Measurements from ENCODE around the gene CREBRF. TPM values are rescaled to one million over a fixed set of nuclear protein-coding genes. Genes with fewer than 3 reads are reported as not detected.
"Not testable (repeated sequence)": the region's sequence is repeated elsewhere in the genome, so short reads cannot be mapped to it uniquely, and the experiment has no call there.

CREBRF gene
- total RNA-seq, 2 donors from 2014 or later, result 12.1 to 25.6 TPM

DNA sequence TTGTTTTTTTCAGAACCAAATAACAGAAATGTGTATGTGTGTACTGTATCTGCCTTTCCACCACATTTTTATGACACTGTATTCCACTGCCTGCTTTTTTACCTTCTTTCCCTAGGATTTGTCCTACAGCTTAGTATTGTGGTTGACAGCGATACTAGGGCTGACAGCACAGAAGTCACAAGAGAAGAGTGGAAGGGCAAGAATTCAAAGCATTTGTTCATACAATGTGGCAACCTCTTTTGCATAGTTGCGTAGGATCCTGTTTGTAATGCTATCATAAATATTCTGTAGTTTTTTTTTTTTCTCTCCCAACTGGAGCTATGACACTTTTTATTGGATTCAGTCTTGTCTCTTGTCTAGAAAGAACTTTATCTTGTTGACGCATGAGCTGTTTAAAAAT is 82.6 kb downstream of the CREBRF start:
- no peak for DNase-seq
- intact Hi-C loops (cut with DNase I, micrococcal nuclease), result no loop called here
- ATAC-seq, result no peak

DNA sequence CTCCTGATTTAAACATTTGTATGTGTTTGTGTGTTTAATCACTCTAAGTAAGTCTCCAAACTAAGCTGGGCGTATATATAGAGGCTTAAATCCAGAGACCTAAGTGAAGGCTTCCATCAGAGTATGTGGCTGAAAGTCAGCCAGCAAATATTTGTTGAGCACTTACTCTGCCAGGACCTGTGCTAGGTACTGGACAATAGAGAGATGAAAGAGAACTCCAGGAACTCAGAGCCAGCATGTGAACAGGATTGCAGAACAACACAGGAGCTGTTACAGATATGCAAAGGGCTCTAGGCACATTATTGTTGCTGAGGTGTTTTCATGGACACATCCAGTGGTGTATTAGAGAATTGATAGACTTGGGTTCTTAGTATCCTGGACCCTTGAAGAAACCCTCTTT is 83.5 kb downstream of the CREBRF start:
- intact Hi-C loops (cut with DNase I, micrococcal nuclease), result loop anchor here in 1 of 2 donors (10.0 kb wide), 1 partner anchor 155 kb away; the partner anchor contains the start of gene ATP6V0E1
- ATAC-seq (no peak), DNase-seq (no peak)

GRCh38 chr5:173140769-173141168 is 84.6 kb downstream of the CREBRF start:
- ATAC-seq (no peak), DNase-seq (no peak)
- intact Hi-C loops (cut with DNase I, micrococcal nuclease), result loop anchor here in 1 of 2 donors (10.0 kb wide), 1 partner anchor 156 kb away; the partner anchor contains the start of gene ATP6V0E1

DNA sequence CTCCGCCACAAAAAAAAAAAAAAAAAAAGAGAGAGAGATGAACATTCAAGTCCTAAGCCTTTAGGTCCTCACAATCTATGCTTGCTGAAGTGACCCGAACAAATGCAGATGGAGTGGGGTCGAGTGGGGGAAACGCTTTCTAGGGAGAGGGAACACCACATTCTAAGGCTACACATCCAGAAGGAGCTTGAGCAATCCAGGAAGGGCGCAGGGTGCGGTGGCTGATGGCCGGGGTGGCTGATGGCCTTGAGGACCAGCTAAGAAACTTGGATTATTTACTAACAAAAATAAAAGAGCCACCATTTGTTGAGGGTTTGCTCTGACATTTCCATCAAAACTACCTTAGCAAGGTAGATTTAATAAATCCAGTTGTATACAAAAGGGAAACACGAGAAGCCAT is 87.4 kb downstream of the CREBRF start:
- DNase-seq, result peak in 1 of 2 donors; percentile 14

DNA sequence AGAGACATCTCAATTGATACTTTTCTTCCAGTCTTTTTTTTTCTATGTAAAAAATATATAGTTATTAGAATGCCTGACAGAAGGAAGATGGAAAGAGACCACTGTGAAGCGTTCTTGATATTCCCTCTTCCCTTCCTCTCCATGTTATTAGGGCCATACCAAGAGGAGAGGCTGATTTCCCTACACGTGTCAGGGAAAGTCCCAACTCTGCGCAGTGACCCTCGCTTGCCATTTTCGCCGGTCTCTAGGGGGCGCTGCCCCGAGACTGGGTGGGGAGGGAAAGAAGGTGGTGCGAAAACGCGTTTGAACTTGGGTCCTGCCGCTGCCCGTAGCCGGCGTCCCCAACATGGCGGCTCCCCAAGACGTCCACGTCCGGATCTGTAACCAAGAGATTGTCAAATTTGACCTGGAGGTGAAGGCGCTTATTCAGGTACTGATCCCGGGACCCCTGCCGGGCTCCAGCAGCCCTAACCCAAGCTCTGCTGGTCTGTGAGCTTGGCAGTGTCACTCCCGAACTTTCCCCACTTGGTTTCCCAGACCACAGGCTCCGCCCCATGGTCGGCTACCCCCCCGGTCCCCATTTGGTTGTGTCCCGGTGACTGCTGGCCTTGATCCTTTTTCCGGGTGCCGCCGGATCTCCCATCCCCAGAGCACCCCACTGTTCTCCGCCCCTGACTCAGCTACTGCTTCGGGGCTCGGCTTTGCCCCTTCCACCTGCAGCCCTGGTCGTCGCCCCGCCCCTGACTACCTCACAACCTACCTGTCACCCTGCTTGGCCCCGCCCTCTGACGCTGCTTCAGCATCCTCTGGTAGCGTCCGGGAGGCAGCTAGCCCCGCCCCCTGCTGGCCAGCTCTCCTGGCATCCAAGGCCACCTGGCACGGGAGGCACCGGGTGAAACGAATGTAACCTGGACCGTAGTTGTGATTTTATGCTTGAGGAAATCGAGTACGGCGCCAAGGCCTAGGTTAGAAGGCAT is 88.3 kb downstream of the CREBRF start, which contains the start of gene BNIP1:
Gene BNIP1, plus strand, starts transcription at position 332 of the 977 bp plus-strand sequence. Its CDS starts 15 bp downstream, at position 347.
- intact Hi-C loops (cut with DNase I, micrococcal nuclease), result loop anchor here in 1 of 2 donors (10.0 kb wide), 1 partner anchor 160 kb away; the partner anchor contains the start of gene ATP6V0E1

More for the DNA sequence above, 87.4 kb downstream of the CREBRF start:
- ATAC-seq, result no peak
- intact Hi-C loops (cut with DNase I, micrococcal nuclease), result loop anchor here in 1 of 2 donors (10.0 kb wide), 1 partner anchor 159 kb away; the partner anchor contains the start of gene ATP6V0E1

GRCh38 chr5:173148354-173148753 is 92.2 kb downstream of the CREBRF start:
- intact Hi-C loops (cut with DNase I, micrococcal nuclease), result loop anchor here in 1 of 2 donors (10.0 kb wide), 1 partner anchor 164 kb away; the partner anchor contains the start of gene ATP6V0E1
- no peak for ATAC-seq
- DNase-seq, result no peak

More for the DNA sequence above, 88.3 kb downstream of the CREBRF start, which contains the start of gene BNIP1:
- ATAC-seq, result peak; percentile 98
- peak; percentile 99 to 100 for DNase-seq

GRCh38 chr5:173152547-173152946 is 96.4 kb downstream of the CREBRF start:
- DNase-seq, result no peak
- intact Hi-C loops (cut with DNase I, micrococcal nuclease), result no loop called here
- no peak for ATAC-seq

DNA sequence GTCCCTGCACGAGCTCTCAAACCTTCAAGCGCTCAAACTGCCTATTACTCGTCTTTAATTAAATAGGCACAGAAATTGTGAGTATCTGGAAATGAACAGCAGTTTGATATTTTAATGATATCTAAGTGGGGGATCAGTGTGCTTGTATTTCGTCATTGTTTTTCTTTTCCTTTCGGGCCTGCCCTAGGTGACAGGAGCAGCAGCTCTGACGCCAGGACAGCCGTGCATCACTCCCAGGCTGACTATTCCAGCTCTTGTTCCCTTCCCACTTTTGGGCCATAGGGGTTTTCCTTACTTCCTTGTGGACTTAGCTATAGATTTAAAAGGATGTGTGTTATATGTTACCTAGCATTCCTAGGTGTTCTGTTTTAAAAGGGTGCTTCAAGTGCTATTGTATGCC is 97.7 kb downstream of the CREBRF start:
- DNase-seq (no peak), ATAC-seq (no peak)
- intact Hi-C loops (cut with DNase I, micrococcal nuclease), result no loop called here

- intact Hi-C loops (cut with DNase I, micrococcal nuclease); ATAC-seq: not testable (repeated sequence)
Measured at GRCh38 chr5:173154619-173155018, 98.5 kb downstream of the CREBRF start.

DNA sequence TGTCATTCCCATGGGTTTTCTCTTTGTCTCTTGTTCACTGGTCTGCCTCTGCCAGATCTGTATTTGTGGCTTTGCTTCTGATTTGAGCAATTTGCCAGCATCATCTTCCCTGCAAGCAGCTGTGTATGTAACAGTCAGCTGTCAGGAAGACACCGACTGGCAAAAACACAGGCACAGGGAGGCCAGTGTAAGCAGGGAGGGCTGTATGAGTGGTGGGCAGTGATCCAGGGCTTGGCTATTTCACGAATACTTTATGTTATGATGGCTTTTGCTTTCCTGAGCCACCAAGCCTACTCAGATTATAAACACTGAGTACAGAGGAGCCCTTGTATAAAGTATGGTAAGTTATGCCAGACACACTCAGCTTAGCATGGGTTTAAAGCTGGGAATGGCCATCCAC is 99.8 kb downstream of the CREBRF start:
- no peak for DNase-seq
- intact Hi-C loops (cut with DNase I, micrococcal nuclease), result no loop called here

More at GRCh38 chr5:173154619-173155018, 98.5 kb downstream of the CREBRF start:
- DNase-seq, result not testable (repeated sequence)

GRCh38 chr5:173158366-173158765 is 102.2 kb downstream of the CREBRF start:
- DNase-seq (no peak), ATAC-seq (no peak)
- intact Hi-C loops (cut with DNase I, micrococcal nuclease), result no loop called here

More for the DNA sequence above, 99.8 kb downstream of the CREBRF start:
- no peak for ATAC-seq

GRCh38 chr5:173159256-173159655 is 103.1 kb downstream of the CREBRF start:
- ATAC-seq (no peak), DNase-seq (no peak)
- intact Hi-C loops (cut with DNase I, micrococcal nuclease), result no loop called here

DNA sequence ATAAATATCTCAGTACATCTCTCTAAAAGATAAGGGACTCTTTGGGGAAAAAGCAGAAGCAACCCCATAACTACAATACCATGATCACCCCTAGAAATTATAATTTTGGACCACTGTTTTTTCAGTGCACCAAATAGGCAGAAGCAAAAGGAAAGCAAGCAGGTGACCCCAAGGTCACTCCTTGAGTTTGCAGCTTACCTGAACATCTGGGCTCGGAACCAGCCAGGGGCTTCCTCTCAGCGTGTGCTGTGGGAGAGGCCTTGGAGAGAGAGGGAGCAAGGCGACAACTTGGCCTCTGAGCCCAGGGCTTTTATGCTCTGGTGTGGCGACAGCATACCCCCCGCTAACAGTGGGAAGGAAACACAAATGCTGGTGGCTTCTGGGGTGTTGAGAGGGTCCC is 105.0 kb downstream of the CREBRF start:
- no peak for DNase-seq
- ATAC-seq, result no peak
- intact Hi-C loops (cut with DNase I, micrococcal nuclease), result no loop called here

DNA sequence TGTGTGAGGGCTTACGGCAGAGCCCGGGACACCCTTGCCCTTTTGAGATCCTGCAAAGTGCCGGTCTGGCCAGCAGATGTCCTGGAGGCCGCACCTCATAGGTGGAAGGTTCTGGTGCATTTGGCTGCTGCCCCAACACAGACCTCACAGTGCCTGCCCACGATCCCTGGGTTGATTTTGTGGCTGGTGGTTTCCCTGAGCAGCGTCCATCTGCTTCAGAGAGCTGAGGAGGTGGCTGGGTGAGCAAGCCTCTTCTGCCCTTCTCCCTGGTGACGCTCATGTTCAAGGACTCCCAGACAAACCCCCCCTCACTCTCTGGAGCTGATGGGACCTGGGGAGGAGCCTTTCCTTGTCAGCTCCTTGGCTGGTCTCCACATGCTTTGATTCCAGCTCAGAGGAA is 107.1 kb downstream of the CREBRF start:
- intact Hi-C loops (cut with DNase I, micrococcal nuclease), result no loop called here
- DNase-seq (no peak), ATAC-seq (no peak)

DNA sequence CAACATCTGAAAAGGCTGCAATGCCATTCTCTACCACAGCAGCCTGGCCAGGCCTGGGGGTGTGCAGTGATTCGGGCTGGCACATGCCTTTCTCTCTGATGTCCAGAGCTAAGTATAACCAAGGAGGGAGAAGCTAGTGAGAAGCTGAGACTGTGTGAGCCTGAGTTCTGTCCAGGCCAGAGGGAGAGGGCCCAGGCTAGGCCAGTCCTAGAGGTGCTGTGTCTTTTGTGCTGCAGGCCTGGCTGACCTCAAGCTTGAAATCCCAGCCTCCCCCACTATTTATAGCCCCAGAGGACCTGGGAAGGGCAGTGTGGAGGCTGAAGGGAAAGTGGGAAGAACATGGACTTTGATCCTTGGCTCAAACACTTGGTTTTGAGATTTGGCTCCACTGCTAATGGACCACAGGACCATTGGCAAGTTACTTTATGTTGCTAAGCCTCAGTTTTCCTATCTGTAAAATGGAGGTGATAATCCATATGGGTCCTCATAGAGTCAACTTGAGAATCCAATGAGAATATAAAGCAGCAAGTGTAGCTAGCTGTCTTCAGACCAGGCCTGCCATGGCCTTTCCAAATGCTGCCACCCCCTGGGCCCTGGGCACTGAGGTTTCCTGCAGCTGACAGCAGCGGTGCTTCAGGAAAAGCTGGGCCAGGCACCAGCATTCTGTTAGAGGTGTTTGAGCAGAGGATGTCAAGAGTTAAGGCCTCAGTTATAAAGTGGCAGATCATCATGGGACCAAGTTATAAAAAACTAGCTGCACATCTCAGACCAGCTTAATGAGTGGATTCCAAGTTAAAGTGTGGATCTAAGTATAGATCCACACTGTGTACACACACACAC is 109.2 kb downstream of the CREBRF start:
- ATAC-seq (peak; percentile 64), DNase-seq (no peak)
- intact Hi-C loops (cut with DNase I, micrococcal nuclease), result no loop called here

GRCh38 chr5:173172166-173172565 is 116.0 kb downstream of the CREBRF start:
- intact Hi-C loops (cut with DNase I, micrococcal nuclease), result no loop called here
- DNase-seq, result no peak
- ATAC-seq, result no peak

GRCh38 chr5:173175523-173175922 is 119.4 kb downstream of the CREBRF start:
- intact Hi-C loops (cut with DNase I, micrococcal nuclease), result no loop called here
- DNase-seq (no peak), ATAC-seq (no peak)

DNA sequence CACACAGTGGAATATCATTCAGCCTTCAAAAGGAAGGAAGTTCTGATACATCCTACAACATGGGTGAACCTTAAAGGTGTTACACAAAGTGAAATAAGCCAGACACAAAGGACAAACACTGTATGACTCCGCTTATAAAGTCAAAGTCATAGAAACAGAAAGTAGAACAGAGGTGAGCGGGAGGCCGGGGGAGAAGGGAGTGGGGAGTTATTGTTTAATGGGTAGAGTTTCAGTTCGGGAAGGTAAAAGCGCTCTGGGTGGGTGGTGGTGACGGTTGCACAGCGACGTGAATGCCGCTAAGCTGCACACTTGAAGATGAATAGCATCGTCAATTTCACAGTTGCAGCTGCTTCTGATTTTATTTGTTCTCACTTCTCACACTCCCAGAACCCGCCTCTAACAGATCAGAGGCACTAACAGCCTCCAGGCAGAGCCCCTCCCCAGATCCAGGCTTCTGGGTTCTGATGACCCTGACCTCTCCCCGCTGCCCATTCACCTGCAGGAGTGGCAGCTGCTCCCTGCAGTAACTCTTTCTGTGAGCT is 122.3 kb downstream of the CREBRF start:
- intact Hi-C loops (cut with DNase I, micrococcal nuclease), result no loop called here
- DNase-seq (no peak), ATAC-seq (peak; percentile 55)

DNA sequence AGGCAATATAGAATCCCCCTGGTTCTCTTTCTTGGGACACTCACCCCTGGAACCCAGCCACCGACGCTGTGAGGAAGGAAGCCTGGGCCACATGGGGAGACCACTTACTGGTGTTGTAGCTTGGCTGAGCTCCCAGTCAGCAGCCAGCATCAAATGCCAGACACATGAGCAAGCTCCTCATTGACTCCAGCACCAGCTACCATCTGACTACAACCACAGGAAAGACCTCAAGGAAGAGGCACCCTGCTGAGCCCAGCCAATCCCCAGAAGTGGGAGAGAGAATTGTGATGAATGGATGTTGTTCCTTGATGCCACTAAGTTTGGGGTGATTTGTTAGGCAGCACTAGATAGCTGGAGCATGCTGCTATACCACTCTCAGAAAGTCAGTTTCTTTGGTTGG is 124.2 kb downstream of the CREBRF start:
- intact Hi-C loops (cut with DNase I, micrococcal nuclease), result no loop called here
- ATAC-seq (no peak), DNase-seq (no peak)

Data from left colon (tissue), 2 donors.